Ovary (tissue), 3 donors: ENCODE measurements around the gene FKBP11.
"Not testable (repeated sequence)": the region's sequence is repeated elsewhere in the genome, so short reads cannot be mapped to it uniquely, and the experiment has no call there.

Source experiments
- POLR2A ChIP-seq: fragments of 450-650 bp; IDR thresholded peaks from one replicate; pipeline ENCODE4 v1.6.1; 2017; ENCODE audit warnings: antibody characterized with exemption, mild to moderate bottlenecking, moderate library complexity
- TF ChIP-seq, protein P1 (sequence below), 3 donors: fragments of 450-650 bp in 2 of 3; fragments of 200-600 bp in 1 of 3; IDR thresholded peaks; one replicate each; pipeline versions ENCODE4 v1.5.1 to v1.8.0; 2016 to 2022; ENCODE audit warnings: antibody characterized with exemption in 3 of 3, mild to moderate bottlenecking in 1 of 3
- donor health status: DM: no; HTN: no; CAD: no.

DNA sequence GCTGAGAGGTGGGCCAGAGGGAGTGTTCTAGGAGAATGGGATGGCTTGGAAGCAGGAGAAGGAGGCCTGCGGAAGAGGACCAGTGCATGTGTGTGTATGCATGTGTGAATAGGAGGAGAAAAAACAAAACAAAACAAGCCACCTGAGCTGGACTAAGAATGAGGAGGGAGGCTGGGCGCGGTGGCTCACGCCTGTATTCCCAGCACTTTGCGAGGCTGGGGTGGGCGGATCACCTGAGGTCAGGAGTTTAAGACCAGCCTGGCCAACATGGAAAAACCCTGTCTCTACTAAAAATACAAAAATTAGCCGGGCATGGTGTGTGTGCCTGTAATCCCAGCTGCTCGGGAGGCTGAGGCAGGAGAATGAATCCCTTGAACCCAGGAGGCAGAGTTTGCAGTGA, 51.8 kb downstream of the FKBP11 start:
- TF ChIP-seq, protein P1, sequence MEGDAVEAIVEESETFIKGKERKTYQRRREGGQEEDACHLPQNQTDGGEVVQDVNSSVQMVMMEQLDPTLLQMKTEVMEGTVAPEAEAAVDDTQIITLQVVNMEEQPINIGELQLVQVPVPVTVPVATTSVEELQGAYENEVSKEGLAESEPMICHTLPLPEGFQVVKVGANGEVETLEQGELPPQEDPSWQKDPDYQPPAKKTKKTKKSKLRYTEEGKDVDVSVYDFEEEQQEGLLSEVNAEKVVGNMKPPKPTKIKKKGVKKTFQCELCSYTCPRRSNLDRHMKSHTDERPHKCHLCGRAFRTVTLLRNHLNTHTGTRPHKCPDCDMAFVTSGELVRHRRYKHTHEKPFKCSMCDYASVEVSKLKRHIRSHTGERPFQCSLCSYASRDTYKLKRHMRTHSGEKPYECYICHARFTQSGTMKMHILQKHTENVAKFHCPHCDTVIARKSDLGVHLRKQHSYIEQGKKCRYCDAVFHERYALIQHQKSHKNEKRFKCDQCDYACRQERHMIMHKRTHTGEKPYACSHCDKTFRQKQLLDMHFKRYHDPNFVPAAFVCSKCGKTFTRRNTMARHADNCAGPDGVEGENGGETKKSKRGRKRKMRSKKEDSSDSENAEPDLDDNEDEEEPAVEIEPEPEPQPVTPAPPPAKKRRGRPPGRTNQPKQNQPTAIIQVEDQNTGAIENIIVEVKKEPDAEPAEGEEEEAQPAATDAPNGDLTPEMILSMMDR (IDR thresholded peaks at IDR 0.05): not testable (repeated sequence)
- not testable (repeated sequence) for TF ChIP-seq POLR2A
